Measurements from ENCODE around the gene RAB11FIP4. TPM values are rescaled to one million over a fixed set of nuclear protein-coding genes. Genes with fewer than 3 reads are reported as not detected.

The RAB11FIP4 gene
- total RNA-seq, 1 experiment from 2014 or later = 15.1 TPM

DNA sequence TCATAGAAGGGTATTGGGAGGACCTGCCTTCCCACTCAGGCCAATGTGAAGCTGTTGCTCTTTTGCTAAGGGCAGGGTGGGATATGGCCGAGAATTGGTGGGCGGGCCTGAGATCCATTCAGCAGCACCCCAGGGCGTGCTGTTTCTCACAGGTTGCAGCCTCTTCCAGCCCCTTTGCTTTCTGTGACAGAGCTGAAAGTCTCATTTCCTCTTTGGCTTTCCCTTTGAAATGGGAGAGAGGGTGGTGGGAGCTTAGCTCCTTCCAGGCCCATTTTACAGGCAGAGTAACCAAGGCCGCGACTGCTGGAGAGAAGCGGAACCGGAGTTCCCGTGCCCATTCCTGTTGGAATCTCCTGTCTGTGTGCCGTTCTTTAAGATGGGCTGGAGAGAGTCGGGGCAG, 183.0 kb downstream of the RAB11FIP4 start:
- CTCF ChIA-PET = no interaction called here
- RAD21 ChIA-PET (ENCODE audit: low non-redundant PET in 1 of 2, low total read pairs in 2 of 2, uncharacterized antibody in 2 of 2, unreplicated experiment in 2 of 2) = no interaction called here
- Histone ChIP-seq H3K4me1 (ENCODE audit: control insufficient read depth in 1 of 2, insufficient read depth in 2 of 2, low read length in 2 of 2) (peaks cover 3 to 24% of the 10 kb centered on the region in 2 experiments; a peak in 3 of 4 replicates), H3K36me3 (ENCODE audit: control insufficient read depth in 1 of 2, insufficient read depth in 2 of 2, low read length in 2 of 2) (no peaks in the 10 kb centered on the region), H2AFZ (ENCODE audit: low read depth, low read length, poor library complexity, severe bottlenecking) (no peak overlapping the region), H3K27me3 (ENCODE audit: insufficient read depth, low read length) (no peaks in the 10 kb centered on the region), H3K4me2 (ENCODE audit: low read length) (no peak overlapping the region), H3K9me2 (ENCODE audit: insufficient read depth) (no peaks in the 10 kb centered on the region), H3K9ac (ENCODE audit: low read length) (no peak overlapping the region), H3K79me2 (ENCODE audit: insufficient read depth, low read length) (no peaks in the 10 kb centered on the region), H3K9me3 (ENCODE audit: control insufficient read depth in 1 of 2, insufficient read depth in 1 of 2, low read depth in 1 of 2, low read length in 2 of 2) (no peaks in the 10 kb centered on the region), H3K4me3 (replicated peaks in 1 of 2; ENCODE audit: low read depth in 1 of 2, low read length in 2 of 2) (no peak overlapping the region), H4K20me1 (ENCODE audit: insufficient read depth) (no peaks in the 10 kb centered on the region), H3K27ac (ENCODE audit: low read depth, low read length) (no peak overlapping the region)
- DNase-seq (ENCODE audit: low read depth, low spot score) (no peak), ATAC-seq (no peak)
- TF ChIP-seq EZH2 (IDR thresholded peaks at IDR 0.05) (no peak), FOSL1 (IDR thresholded peaks at IDR 0.05; ENCODE audit: low read depth) (no peak), EGR1 (IDR thresholded peaks at IDR 0.05; ENCODE audit: low read depth) (no peak), SIN3A (IDR thresholded peaks at IDR 0.05; ENCODE audit: low read depth) (no peak), SRF (IDR thresholded peaks at IDR 0.05; ENCODE audit: low read depth) (no peak), MAX (IDR thresholded peaks at IDR 0.05) (no peak), CBX3 (IDR thresholded peaks at IDR 0.05; ENCODE audit: low read depth) (no peak), POLR2AphosphoS5 (IDR thresholded peaks at IDR 0.05; ENCODE audit: low read depth, low read length) (no peak), REST (IDR thresholded peaks at IDR 0.05; ENCODE audit: low read depth) (no peak), ZNF274 (IDR thresholded peaks at IDR 0.05; ENCODE audit: low read depth, low read length) (no peak), RAD21 (IDR thresholded peaks at IDR 0.05; ENCODE audit: low read depth) (no peak), ATF3 (IDR thresholded peaks at IDR 0.05) (no peak), EZH2phosphoT487 (IDR thresholded peaks at IDR 0.05; ENCODE audit: borderline replicate concordance) (no peak), TCF7L2 (IDR thresholded peaks at IDR 0.05; ENCODE audit: borderline replicate concordance, extremely low read depth, insufficient read depth, insufficient read length) (no peak), YY1 (IDR thresholded peaks at IDR 0.05; ENCODE audit: extremely low read depth, insufficient replicate concordance, low read depth, low read length) (no peak), POLR2A (IDR thresholded peaks at IDR 0.05; ENCODE audit: borderline replicate concordance, extremely low read depth, insufficient read depth, insufficient read length) (no peak), ELF1 (IDR thresholded peaks at IDR 0.05; ENCODE audit: borderline replicate concordance, low read depth) (no peak)
- TF ChIP-seq, protein P1, sequence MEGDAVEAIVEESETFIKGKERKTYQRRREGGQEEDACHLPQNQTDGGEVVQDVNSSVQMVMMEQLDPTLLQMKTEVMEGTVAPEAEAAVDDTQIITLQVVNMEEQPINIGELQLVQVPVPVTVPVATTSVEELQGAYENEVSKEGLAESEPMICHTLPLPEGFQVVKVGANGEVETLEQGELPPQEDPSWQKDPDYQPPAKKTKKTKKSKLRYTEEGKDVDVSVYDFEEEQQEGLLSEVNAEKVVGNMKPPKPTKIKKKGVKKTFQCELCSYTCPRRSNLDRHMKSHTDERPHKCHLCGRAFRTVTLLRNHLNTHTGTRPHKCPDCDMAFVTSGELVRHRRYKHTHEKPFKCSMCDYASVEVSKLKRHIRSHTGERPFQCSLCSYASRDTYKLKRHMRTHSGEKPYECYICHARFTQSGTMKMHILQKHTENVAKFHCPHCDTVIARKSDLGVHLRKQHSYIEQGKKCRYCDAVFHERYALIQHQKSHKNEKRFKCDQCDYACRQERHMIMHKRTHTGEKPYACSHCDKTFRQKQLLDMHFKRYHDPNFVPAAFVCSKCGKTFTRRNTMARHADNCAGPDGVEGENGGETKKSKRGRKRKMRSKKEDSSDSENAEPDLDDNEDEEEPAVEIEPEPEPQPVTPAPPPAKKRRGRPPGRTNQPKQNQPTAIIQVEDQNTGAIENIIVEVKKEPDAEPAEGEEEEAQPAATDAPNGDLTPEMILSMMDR (IDR thresholded peaks at IDR 0.05 in 2 of 3, conservative IDR thresholded peaks at IDR 0.05 in 1 of 3; ENCODE audit: borderline replicate concordance in 1 of 3, insufficient read depth in 1 of 3, low read depth in 2 of 3, low read length in 2 of 3) = no peak
- intact Hi-C loops (cut with micrococcal nuclease) = no loop called here
- POLR2A ChIA-PET = no interaction called here
- BruUV-seq (replicated peaks) = no TSS peak

All from HCT116 (cell line).